Transverse colon (tissue), 4 donors: ENCODE results near the gene GNA12.

Experiments used
- CTCF ChIP-seq, 5 experiments: fragments of 200-600 bp in 3 of 5; fragments of 450-650 bp in 2 of 5; sonication (generic) in 3 of 5; IDR thresholded peaks; 1 replicate in 2 of 5; 2 replicates in 3 of 5; pipeline ENCODE4 v1.5.1; 2016 to 2017; ENCODE audit warnings: antibody characterized with exemption in 5 of 5, inconsistent platforms in 3 of 5, mild to moderate bottlenecking in 2 of 5, moderate library complexity in 1 of 5
- EP300 ChIP-seq: sonication (generic); formaldehyde crosslinking; IDR thresholded peaks from one replicate; pipeline ENCODE4 v1.6.1; 2017; ENCODE audit warnings: antibody characterized with exemption, low read depth
- POLR2A ChIP-seq: fragments of 450-650 bp; IDR thresholded peaks from one replicate; pipeline ENCODE4 v1.6.1; 2016; ENCODE audit warnings: antibody characterized with exemption, mild to moderate bottlenecking, moderate library complexity
- POLR2AphosphoS5 ChIP-seq, 3 donors: sonication (generic); formaldehyde crosslinking; IDR thresholded peaks; one replicate each; pipeline ENCODE4 v1.6.1; 2016; ENCODE audit warnings: antibody characterized with exemption in 3 of 3

- TF ChIP-seq EP300 (no peak), CTCF (IDR thresholded peaks at IDR 0.05) (no peak), POLR2AphosphoS5 (IDR thresholded peaks at IDR 0.05) (no peak), POLR2A (no peak)
These were observed 154.0 kb downstream of the GNA12 start for GRCh38 chr7:2689951-2690705.
